ENCODE measurements around the gene KIF27. TPM values are rescaled to one million over a fixed set of nuclear protein-coding genes. Genes with fewer than 3 reads are reported as not detected.
"Not testable (repeated sequence)": the region's sequence is repeated elsewhere in the genome, so short reads cannot be mapped to it uniquely, and the experiment has no call there.

The KIF27 gene
- total RNA-seq, 1 donor from 2014 or later, result 17.3 TPM

DNA sequence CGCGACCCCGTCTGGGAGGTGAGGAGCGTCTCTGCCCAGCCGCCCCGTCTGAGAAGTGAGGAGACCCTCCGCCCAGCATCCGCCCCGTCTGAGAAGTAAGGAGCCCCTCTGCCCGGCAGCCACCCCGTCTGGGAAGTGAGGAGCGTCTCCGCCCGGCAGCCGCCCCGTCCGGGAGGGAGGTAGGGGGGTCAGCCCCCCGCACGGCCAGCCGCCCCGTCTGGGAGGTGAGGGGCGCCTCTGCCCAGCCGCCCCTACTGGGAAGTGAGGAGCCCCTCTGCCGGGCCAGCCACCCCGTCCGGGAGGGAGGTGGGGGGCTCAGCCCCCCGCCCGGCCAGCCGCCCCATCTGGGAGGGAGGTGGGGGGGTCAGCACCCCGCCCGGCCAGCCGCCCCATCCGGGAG is 117.3 kb downstream of the KIF27 start:
- not testable (repeated sequence) for DNase-seq

DNA sequence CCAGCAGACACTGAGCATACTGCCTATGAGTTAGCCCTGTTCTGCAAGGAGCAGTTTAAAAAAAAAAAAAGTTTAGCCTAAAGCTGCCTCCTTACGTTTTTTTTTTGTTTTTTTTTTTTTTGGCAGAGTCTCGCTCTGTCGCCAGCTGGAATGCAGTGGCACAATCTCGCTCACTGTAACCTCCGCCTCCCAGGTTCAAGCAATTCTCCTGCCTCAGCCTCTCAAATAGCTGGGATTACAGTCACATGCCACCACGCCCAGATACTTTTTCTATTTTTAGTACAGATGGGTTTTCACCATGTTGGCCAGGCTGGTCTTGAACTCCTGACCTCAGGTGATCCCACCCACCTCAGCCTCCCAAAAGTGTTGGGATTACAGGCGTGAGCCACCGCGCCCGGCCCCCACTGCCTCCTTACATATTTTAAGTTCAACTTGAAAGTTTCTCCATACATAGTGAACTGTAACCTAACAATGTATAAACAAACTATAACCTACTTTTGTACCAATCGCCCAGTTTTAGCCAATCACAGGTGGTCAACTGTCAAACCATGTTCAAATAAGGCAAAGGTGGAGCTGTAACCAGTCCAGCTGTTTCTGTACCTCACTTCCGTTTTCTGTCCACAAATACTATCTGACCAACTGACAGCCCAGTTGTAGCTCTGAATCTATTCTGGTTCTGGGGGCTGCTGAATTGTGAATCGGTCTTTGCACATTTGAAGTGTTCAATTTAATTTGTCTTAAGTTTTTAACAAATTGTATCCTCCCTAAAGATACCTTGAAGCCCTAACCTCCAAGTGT is 120.8 kb downstream of the KIF27 start:
- DNase-seq, result no peak

DNA sequence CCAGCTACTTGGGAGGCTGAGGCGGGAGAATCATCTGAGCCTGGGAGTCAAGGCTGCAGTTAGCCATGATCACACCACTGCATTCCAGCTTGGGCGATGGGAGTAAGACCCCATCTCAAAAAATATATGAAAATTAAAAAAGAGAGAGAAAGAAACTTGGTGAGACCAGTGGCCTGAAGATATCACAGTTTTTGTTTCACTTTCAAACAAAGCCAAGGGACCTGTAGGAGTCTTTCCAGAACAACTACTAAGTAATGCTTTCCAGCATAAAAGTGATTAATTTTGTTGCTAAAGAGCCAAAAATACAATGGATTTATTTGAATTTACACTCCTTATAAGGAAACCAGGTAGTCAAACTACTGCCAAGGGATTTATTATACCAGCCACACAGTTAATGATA is 127.2 kb downstream of the KIF27 start:
- no peak for DNase-seq

DNA sequence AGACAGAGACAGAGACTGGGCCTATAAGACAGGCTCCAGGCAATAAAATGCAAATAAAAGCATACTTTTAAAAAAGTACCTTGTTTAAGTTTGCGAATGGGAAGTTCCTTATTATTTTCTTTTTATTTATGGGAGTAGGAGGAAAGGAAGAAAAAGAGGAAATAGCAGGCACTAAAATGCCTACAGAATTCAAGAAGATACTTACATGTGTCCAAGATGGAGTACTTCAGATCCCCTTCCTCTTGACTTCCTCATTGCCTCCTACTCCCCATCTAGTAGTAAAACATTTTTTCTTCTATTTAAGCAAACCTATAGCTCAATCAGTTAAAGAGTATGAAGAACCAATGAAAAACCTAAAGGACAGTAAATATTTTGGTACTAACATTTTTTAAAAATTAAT is 128.5 kb downstream of the KIF27 start:
- no peak for DNase-seq

Other genes with a start within 250 kb of the KIF27 start
- gene UBQLN1, start 213.5 kb downstream of the KIF27 start, total RNA-seq, result 265 TPM
- gene GKAP1, start 103.7 kb downstream of the KIF27 start, total RNA-seq, result 10.9 TPM
- gene HNRNPK, start 58.8 kb upstream of the KIF27 start, total RNA-seq, result 769 TPM
- gene RMI1, start 59.4 kb upstream of the KIF27 start, total RNA-seq, result 18.6 TPM